Limb (tissue), 2 donors: Measurements from ENCODE around the gene IFI44L.
A peak's percentile ranks its signal among the peaks of the same experiment; 100 is the strongest.

Experiments used
- DNase-seq, 2 donors: peaks; one replicate each; pipeline ENCODE4 v3.0.0-alpha.2; 2016; ENCODE audit errors: extremely low spot score in 2 of 2

IFI44L gene

DNA sequence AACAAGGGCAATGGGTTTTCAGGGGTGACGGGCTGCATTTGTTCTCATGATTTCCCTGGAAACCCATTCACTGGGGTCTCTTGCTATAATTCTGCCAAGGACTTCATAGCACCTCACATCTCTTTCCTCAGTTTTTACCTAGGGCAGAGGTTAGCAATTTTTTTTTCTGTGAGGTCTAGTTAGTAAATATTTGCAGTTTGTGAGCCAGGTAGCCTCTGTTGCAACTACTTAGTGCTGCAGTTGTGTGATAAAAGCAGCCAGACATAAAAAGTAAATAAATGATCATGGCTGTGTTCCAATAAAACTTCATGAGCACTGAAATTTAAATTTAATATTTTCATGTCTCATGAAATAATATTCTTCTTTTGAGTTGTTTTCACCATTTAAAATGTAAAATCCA is 67.1 kb downstream of the IFI44L start:
- no peak for DNase-seq

DNA sequence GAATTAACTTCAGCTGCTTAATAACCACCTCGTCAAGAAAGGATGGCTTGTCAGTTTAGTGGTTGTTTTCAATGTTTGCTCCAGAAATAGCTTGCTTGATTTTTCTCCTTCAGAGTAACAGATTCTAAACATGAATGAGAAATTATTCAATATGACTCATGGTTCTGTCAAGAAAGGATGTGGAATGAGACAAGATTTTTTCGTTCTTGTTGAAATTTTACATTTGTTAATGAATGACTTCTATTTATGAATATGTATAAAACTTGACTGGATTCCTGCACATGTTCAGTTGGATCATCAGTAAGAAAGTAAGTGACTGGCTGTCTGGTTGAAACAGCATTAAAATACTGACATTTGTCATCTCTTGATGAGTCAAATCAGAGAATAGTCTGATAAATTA is 67.7 kb downstream of the IFI44L start:
- no peak for DNase-seq

DNA sequence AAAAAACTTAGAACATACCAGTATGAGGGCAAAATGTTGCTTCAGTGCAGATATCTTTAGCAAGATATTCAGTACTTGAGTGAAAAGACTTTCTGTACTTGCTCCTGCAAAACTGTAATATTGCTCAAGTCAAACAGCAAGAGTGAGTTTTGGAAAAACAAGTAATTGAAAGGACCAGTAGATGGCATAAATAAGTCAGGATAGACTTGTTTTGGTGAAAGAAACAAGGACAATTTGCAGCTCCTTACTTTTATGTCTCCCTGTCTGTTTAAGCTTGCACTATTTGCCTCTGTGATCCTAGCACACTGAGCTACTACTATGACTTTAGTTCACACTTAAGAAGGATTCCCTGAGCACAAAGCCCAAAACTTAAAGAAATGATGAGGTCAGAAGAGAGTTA is 68.4 kb downstream of the IFI44L start:
- DNase-seq, result peak in 1 of 2 donors; percentile 54

DNA sequence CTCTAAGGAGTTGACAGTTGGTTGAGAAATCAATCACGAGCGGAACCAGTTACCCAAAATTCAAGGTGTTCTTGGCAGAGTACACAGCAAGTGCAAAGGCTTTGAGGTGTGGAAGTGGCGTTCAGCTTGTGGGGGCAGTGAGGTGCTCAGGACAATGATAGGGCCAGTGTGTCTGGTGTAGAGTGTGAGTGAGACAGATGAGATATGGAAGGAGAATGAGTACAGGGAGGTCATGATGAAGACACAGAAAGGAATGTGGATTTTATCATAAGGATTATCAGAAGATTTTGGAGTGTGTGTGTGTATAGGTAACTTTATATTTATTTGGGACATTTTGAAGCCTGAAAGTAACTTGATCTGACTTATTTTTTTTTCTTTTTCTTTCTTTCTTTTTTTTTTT is 70.3 kb downstream of the IFI44L start:
- no peak for DNase-seq

DNA sequence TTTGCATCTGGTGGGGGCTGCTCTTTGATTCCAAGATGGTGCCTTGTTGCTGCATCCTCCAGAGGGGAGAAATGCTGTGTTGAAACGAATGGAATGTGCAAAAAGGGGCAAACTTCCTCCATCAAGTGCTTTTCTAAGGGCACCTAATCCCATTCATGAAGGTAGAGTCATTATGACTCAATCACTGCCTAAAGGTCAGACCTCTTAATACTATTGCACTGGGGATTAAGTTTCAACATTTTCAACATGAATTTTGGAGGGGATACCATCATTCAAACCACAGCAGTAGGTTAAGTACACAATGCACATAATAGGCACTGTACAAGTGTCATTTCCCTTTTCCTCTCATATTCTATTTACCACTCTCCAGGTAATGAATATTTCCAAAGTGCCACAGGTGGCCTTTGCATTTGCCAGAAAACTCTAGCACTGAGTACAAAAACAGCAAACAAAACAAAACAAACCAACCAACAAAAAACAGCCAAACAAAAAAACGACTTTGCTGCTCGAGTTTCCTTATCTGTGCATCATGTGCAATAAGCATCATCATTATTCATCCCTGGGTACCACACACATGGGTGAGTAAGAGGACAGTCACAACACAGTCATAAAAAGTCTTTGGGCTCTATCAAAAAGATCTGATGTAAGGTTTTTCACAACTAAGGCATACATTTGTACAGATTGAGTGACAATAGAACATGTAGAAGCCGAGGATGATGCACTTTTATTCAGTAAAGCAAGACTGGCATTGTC is 71.9 kb downstream of the IFI44L start:
- DNase-seq, result no peak
